K562 (cell line): ENCODE results near the gene B3GAT1. TPM values are rescaled to one million over a fixed set of nuclear protein-coding genes. Genes with fewer than 3 reads are reported as not detected.

Source experiments
- ATAC-seq: fragments of 200-7000 bp; cut with Tn5 transposase; 3 replicates; pipeline ENCODE4 v1.9.1; 2020; ENCODE audit warnings: moderate library complexity
- BruUV-seq: library from RNA; stranded (reverse); fragments of 400-500 nt; replicated peaks from 2 replicates; lab custom pipeline; 2021; lab: Mats Ljungman, UMichigan
- CTCF ChIA-PET: fragments of 300-600 bp; formaldehyde crosslinking; extraction: SDS; loops from one replicate; lab custom pipeline; 2021; ENCODE audit warnings: low intra/inter-chr PET ratio; lab: Yijun Ruan, JAX
- POLR2A ChIA-PET: fragments of 300-600, 350-650 bp; sonication (Branson Sonifier 250); formaldehyde crosslinking; extraction: SDS; loops from one replicate; lab custom pipeline; 2021; ENCODE audit warnings: antibody characterized with exemption, inconsistent platforms; lab: Yijun Ruan, JAX
- DNase-seq, 4 experiments: peaks; one replicate each; pipeline versions ENCODE4 v3.0.0 to v3.0.0-alpha.2; 2011 to 2018; ENCODE audit warnings: low spot score in 3 of 4, mixed read lengths in 3 of 4; ENCODE audit errors: extremely low read depth in 1 of 4
- FAIRE-seq: peaks from 2 replicates; lab custom pipeline; 2011; peaks lifted over from hg19 to GRCh38; lab: Jason Lieb, UNC
- H2AFZ ChIP-seq: 2 replicates; pipeline ENCODE4 v1.6.0; 2011; ENCODE audit warnings: low read depth, low read length, control low read depth, inconsistent platforms
- H3K27ac ChIP-seq: fragments of 200-600 bp; 3 replicates; pipeline ENCODE4 v1.8.0; 2011; ENCODE audit warnings: low read depth, mild to moderate bottlenecking, control low read depth, inconsistent platforms, low read length, moderate library complexity, mixed read lengths; ENCODE audit errors: extremely low read depth
- H3K27me3 ChIP-seq, 2 experiments: fragments of 300-600 bp in 1 of 2; 2 replicates in 1 of 2; 3 replicates in 1 of 2; pipeline versions ENCODE4 v1.6.0 to v1.8.0; 2011; ENCODE audit warnings: inconsistent platforms in 2 of 2, low read length in 2 of 2, mild to moderate bottlenecking in 1 of 2, mixed read lengths in 1 of 2, moderate library complexity in 1 of 2; ENCODE audit not compliant: control insufficient read depth in 2 of 2, insufficient read depth in 2 of 2
- H3K36me3 ChIP-seq: fragments of 300-600 bp; 3 replicates; pipeline ENCODE4 v1.8.0; 2011; ENCODE audit warnings: mild to moderate bottlenecking, low read length, inconsistent platforms; ENCODE audit not compliant: control insufficient read depth, insufficient read depth
- H3K4me1 ChIP-seq, 2 experiments: fragments of 200-600 bp in 1 of 2; replicated peaks in 1 of 2; 2 replicates in 1 of 2; 3 replicates in 1 of 2; pipeline versions ENCODE4 v1.5.1 to v1.8.0; 2011; ENCODE audit warnings: inconsistent platforms in 2 of 2, low read length in 2 of 2, mild to moderate bottlenecking in 1 of 2, mixed read lengths in 1 of 2, moderate library complexity in 1 of 2; ENCODE audit not compliant: control insufficient read depth in 2 of 2, insufficient read depth in 2 of 2
- H3K4me2 ChIP-seq: 2 replicates; pipeline ENCODE4 v1.6.1; 2011; ENCODE audit warnings: low read length, control low read depth, inconsistent platforms, mixed read lengths; ENCODE audit not compliant: insufficient read depth
- H3K4me3 ChIP-seq: fragments of 200-600 bp; sonication (generic), shearing (Covaris generic); 2 replicates; pipeline ENCODE4 v1.5.1; 2016; ENCODE audit warnings: control low read depth, inconsistent platforms
- H3K79me2 ChIP-seq: fragments of 200-600 bp; 3 replicates; pipeline ENCODE4 v1.8.0; 2011; ENCODE audit warnings: low read length, inconsistent platforms; ENCODE audit not compliant: control insufficient read depth, insufficient read depth
- H3K9ac ChIP-seq, 2 experiments: 2 replicates each; pipeline versions ENCODE4 v1.6.0 to v1.6.1; 2011; ENCODE audit warnings: low read depth in 2 of 2, low read length in 2 of 2, control low read depth in 1 of 2, inconsistent platforms in 1 of 2, mild to moderate bottlenecking in 1 of 2, mixed read lengths in 1 of 2; ENCODE audit not compliant: insufficient read depth in 1 of 2
- H3K9me1 ChIP-seq: one replicate; pipeline ENCODE4 v1.6.0; 2011; ENCODE audit warnings: inconsistent platforms, mild to moderate bottlenecking, low read length, moderate library complexity; ENCODE audit not compliant: control insufficient read depth, insufficient read depth
- H3K9me3 ChIP-seq: replicated peaks from 2 replicates; pipeline ENCODE4 v1.5.1; 2011; ENCODE audit warnings: low read depth, low read length, inconsistent platforms; ENCODE audit not compliant: control insufficient read depth, insufficient read depth
- H4K20me1 ChIP-seq: replicated peaks from 2 replicates; pipeline ENCODE4 v1.6.1; 2011; ENCODE audit warnings: low read length, inconsistent platforms, mixed read lengths; ENCODE audit not compliant: control insufficient read depth, insufficient read depth
- ATF1 ChIP-seq, 2 experiments: fragments of 450-650 bp in 1 of 2; IDR thresholded peaks; 2 replicates each; pipeline ENCODE4 v1.6.1; 2016; ENCODE audit warnings: missing compliant biosample characterization in 1 of 2, missing genetic modification characterization in 1 of 2
- BCOR ChIP-seq: fragments of 450-650 bp; IDR thresholded peaks from 2 replicates; pipeline ENCODE4 v1.6.1; 2016
- CREM ChIP-seq: IDR thresholded peaks from 2 replicates; pipeline ENCODE4 v1.6.1; 2014; ENCODE audit warnings: antibody characterized with exemption, low read depth
- CUX1 ChIP-seq: fragments of 200-800 bp; sonication (Bioruptor generic); IDR thresholded peaks from 2 replicates; pipeline ENCODE4 v1.6.1; 2016; ENCODE audit warnings: missing genetic modification characterization, missing compliant biosample characterization
- ELF1 ChIP-seq: fragments of 200-800 bp; sonication (Bioruptor generic); IDR thresholded peaks from 2 replicates; pipeline ENCODE4 v1.6.1; 2016; ENCODE audit warnings: missing genetic modification characterization, missing compliant biosample characterization
- NELFE ChIP-seq: IDR thresholded peaks from 2 replicates; pipeline ENCODE4 v1.6.1; 2011; ENCODE audit warnings: mild to moderate bottlenecking; ENCODE audit not compliant: insufficient read depth, insufficient read length
- NRF1 ChIP-seq, 2 experiments: fragments of 450-650 bp; IDR thresholded peaks in 1 of 2; conservative IDR thresholded peaks in 1 of 2; 2 replicates each; pipeline ENCODE4 v1.6.1; 2014; ENCODE audit warnings: mild to moderate bottlenecking in 2 of 2
- PHF20 ChIP-seq: fragments of 450-650 bp; IDR thresholded peaks from 2 replicates; pipeline ENCODE4 v1.6.1; 2018; ENCODE audit not compliant: partially characterized antibody
- POLR2B ChIP-seq: fragments of 450-650 bp; IDR thresholded peaks from 2 replicates; pipeline ENCODE4 v1.6.1; 2018; ENCODE audit warnings: low read depth; ENCODE audit not compliant: partially characterized antibody
- RBM14 ChIP-seq: fragments of 200-400 bp; formaldehyde crosslinking; IDR thresholded peaks from 2 replicates; pipeline ENCODE4 v1.6.1; 2018; ENCODE audit warnings: low read depth, mild to moderate bottlenecking, low read length, moderate library complexity, borderline replicate concordance; ENCODE audit not compliant: insufficient read depth
- SMARCA4 ChIP-seq: fragments of 450-650 bp; IDR thresholded peaks from 2 replicates; pipeline ENCODE4 v1.6.1; 2016
- STAG1 ChIP-seq: sonication (generic); formaldehyde crosslinking; IDR thresholded peaks from 2 replicates; pipeline ENCODE4 v1.5.0; 2020; ENCODE audit warnings: missing genetic modification reagents, borderline replicate concordance
- ZNF57 ChIP-seq: fragments of 450-650 bp; formaldehyde crosslinking; IDR thresholded peaks from 2 replicates; pipeline ENCODE4 v1.4.0; 2020; ENCODE audit warnings: mild to moderate bottlenecking, moderate library complexity
- WGBS: fragments of 100-300 bp; shearing (Covaris generic); methylation state at CpG from one replicate; pipeline ENCODE4 v1.1.6; 2016; ENCODE audit warnings: low coverage, mixed read lengths; ENCODE audit not compliant: insufficient coverage; ENCODE audit errors: missing lambda C conversion rate; 5-methylcytosine and 5-hydroxymethylcytosine counted together
- in situ Hi-C: fragments of 300-500 bp; cut with MboI; formaldehyde crosslinking; loops from 4 replicates; pipeline ENCODE4 v1.15.0; 2018; ENCODE audit warnings: inconsistent platforms, mixed read lengths
- intact Hi-C: fragments of 100-400 bp; cut with micrococcal nuclease; formaldehyde crosslinking; loops from 2 replicates; pipeline ENCODE4 v1.14.2; 2022
- polyA plus RNA-seq, 8 experiments: library from polyadenylated mRNA; depleted of rRNA in 4 of 8; stranded (reverse) in 5 of 8; unstranded in 3 of 8; fragments of >200 nt; fragmentation: Nextera tagmentation in 2 of 8; fragmentation: Illumina TruSeq in 1 of 8; extraction: Ambion mirVana in 2 of 8; extraction: Trizol in 1 of 8; gene quantifications; 2 replicates each; pipeline versions ENCODE4 v1.2.1 to v1.2.3, GENCODE V29; 2011 to 2014; ENCODE audit warnings: inconsistent platforms in 1 of 8, missing spikeins in 1 of 8
- total RNA-seq, 7 experiments: library from RNA; depleted of rRNA in 6 of 7; stranded (reverse); fragments of >200 nt in 6 of 7; fragmentation: Illumina TruSeq in 2 of 7; extraction: Trizol in 2 of 7; gene quantifications; 2 replicates each; pipeline versions ENCODE4 v1.2.1 to v1.2.3, GENCODE V29; 2011 to 2021; ENCODE audit warnings: low replicate concordance in 1 of 7

The B3GAT1 gene
- total and polyA plus RNA-seq, 9 of the 15 experiments (the other 6 are each of a cell fraction or from before 2014, with no cell fraction given), result 0.01 to 0.53 (median 0.14) TPM; not detected in 1

DNA sequence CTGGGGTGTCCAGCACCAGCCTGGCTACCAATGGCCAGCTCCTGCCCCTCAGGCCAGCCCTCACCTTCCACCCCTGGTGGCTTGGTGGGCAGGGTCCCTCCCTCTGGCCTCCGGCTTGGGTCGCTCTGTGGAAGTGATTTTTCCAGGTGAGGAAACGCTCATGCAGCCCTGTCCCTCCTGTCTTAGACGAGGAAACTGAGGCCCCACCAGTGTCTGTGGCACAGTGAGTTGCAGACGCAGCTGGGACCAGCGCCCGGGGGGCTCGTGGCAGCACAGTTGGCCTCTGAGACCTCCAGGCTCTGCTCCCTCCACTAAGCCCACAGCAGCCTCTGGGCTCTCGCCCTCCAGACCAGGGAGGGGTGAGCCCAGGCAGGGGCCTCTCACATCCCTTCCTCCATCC is 6.2 kb downstream of the B3GAT1 start:
- TF ChIP-seq ZNF57, result no peak
- TF ChIP-seq, all 486 proteins: peak for 0
- H3K9me3 ChIP-seq, result no peaks in the 10 kb centered on the region
- 0% methylated on average over 8 of the region's 9 CpGs for WGBS
- DNase-seq, result no peak
- H4K20me1 ChIP-seq, result no peaks in the 10 kb centered on the region
- no peak overlapping the region for H3K9ac ChIP-seq
- H3K36me3 ChIP-seq, result no peaks in the 10 kb centered on the region
- in situ Hi-C loops, result no loop called here
- BruUV-seq, result no TSS peak
- peaks cover 8 to 45% of the 10 kb centered on the region in 2 experiments for H3K27me3 ChIP-seq
- no peak for FAIRE-seq
- no peaks in the 10 kb centered on the region for H3K79me2 ChIP-seq
- ChIA-PET POLR2A (no interaction called here), CTCF (no interaction called here)
- H3K4me1 ChIP-seq, result no peaks in the 10 kb centered on the region
- ATAC-seq, result no peak
- H2AFZ ChIP-seq, result no peak overlapping the region
- H3K4me2 ChIP-seq, result no peak overlapping the region
- no peak overlapping the region for H3K27ac ChIP-seq
- intact Hi-C loops, result no loop called here
- H3K4me3 ChIP-seq, result no peak overlapping the region
- no peaks in the 10 kb centered on the region for H3K9me1 ChIP-seq

DNA sequence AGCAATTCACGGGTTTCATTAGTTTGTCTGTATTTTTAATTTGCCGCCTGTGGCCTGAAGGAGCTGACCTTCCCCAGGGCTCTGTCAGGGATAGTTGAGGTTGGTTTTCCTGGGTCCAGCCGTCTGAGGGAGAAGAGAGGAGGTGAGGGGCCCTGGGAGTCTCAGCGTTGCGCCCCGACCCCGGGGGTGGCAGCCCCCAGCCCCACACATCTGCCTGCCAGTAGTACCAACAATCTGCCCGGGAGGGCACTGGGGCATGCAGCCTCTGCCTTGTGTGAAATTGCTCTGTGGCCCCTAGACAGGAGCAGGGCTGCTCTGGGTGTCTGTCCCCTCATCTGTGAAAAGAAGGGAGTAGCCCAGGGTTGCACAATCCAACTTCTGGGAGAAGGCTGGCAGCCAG is 6.6 kb downstream of the B3GAT1 start:
- Histone ChIP-seq H3K27ac (no peak overlapping the region), H3K4me3 (no peak overlapping the region), H3K9me3 (no peaks in the 10 kb centered on the region), H3K9ac (no peak overlapping the region; a peak in 1 of 4 replicates), H3K79me2 (no peaks in the 10 kb centered on the region), H3K9me1 (no peaks in the 10 kb centered on the region), H4K20me1 (no peaks in the 10 kb centered on the region), H3K27me3 (peaks cover 8 to 41% of the 10 kb centered on the region in 2 experiments; a peak in 4 of 5 replicates), H3K36me3 (no peaks in the 10 kb centered on the region), H3K4me1 (no peaks in the 10 kb centered on the region), H2AFZ (no peak overlapping the region), H3K4me2 (no peak overlapping the region)
- FAIRE-seq (no peak), ATAC-seq (no peak), DNase-seq (no peak)
- POLR2A ChIA-PET, result no interaction called here
- BruUV-seq, result no TSS peak
- CTCF ChIA-PET, result no interaction called here
- in situ Hi-C loops (no loop called here), intact Hi-C loops (no loop called here)
- WGBS, result 2% methylated on average over 7 of the region's 8 CpGs
- TF ChIP-seq SMARCA4 (no peak), ELF1 (tag) (no peak), NRF1 (conservative IDR thresholded peaks at IDR 0.05 in 1 of 2, IDR thresholded peaks at IDR 0.05 in 1 of 2) (no peak), PHF20 (no peak), STAG1 (CRISPR knock-in tag) (no peak), CREM (no peak), NELFE (no peak), POLR2B (no peak), CUX1 (CRISPR knock-in tag) (no peak), ATF1 (CRISPR knock-in tag; IDR thresholded peaks at IDR 0.05) (no peak), ATF1 (tag; IDR thresholded peaks at IDR 0.05) (no peak), BCOR (no peak), RBM14 (no peak)
